Measurements from ENCODE around the gene ENG. TPM values are rescaled to one million over a fixed set of nuclear protein-coding genes. Genes with fewer than 3 reads are reported as not detected.

The ENG gene
- total RNA-seq, 1 experiment from 2014 or later: 0.76 TPM

DNA sequence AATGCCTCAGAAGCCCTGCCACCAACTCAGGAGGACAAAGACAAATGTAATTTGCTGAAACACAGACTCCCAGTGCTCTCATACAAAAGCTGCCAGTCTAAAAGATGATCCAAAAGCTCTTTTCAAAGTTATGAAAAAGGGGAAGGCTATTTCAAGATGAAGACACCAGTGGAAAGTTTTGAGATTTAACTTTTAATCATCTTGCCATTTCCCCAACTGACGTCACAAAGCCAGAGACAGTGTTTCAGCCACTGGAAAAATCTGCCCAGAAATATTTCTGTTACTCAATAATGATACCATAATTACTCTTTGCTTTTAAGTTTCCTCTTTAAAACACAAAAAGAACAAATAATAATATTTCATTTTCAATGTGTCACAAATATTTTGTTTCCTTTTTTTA is 20.9 kb downstream of the ENG start:
- no peaks in the 10 kb centered on the region for H3K36me3 ChIP-seq (ENCODE audit: control insufficient read depth in 1 of 2, insufficient read depth in 2 of 2, low read length in 2 of 2)
- H3K4me3 ChIP-seq (replicated peaks in 1 of 2; ENCODE audit: low read depth in 1 of 2, low read length in 2 of 2): no peak overlapping the region
- no peaks in the 10 kb centered on the region for H3K9me2 ChIP-seq (ENCODE audit: insufficient read depth)
- intact Hi-C loops (cut with micrococcal nuclease): no loop called here
- BruUV-seq (replicated peaks): no TSS peak
- ATAC-seq: no peak
- no peak overlapping the region for H3K27ac ChIP-seq (ENCODE audit: low read depth, low read length)
- ChIA-PET RAD21 (ENCODE audit: low non-redundant PET in 1 of 2, low total read pairs in 2 of 2, uncharacterized antibody in 2 of 2, unreplicated experiment in 2 of 2) (no interaction called here), CTCF (interaction anchor here (0.6 kb wide), 1 partner anchor 37 kb away, joined by 3 read pairs; no protein-coding TSS in a partner anchor), POLR2A (no interaction called here)
- H3K27me3 ChIP-seq (ENCODE audit: insufficient read depth, low read length): no peaks in the 10 kb centered on the region
- H3K9me3 ChIP-seq (ENCODE audit: control insufficient read depth in 1 of 2, insufficient read depth in 1 of 2, low read depth in 1 of 2, low read length in 2 of 2): no peaks in the 10 kb centered on the region
- no peak overlapping the region for H3K9ac ChIP-seq (ENCODE audit: low read length)
- no peak for DNase-seq (ENCODE audit: low read depth, low spot score)
- no peak for TF ChIP-seq POLR2AphosphoS5 (IDR thresholded peaks at IDR 0.05; ENCODE audit: low read depth, low read length)
- no peak for TF ChIP-seq ZFX (IDR thresholded peaks at IDR 0.05)
- TF ChIP-seq MAX (IDR thresholded peaks at IDR 0.05): no peak
- TF ChIP-seq, protein P1, sequence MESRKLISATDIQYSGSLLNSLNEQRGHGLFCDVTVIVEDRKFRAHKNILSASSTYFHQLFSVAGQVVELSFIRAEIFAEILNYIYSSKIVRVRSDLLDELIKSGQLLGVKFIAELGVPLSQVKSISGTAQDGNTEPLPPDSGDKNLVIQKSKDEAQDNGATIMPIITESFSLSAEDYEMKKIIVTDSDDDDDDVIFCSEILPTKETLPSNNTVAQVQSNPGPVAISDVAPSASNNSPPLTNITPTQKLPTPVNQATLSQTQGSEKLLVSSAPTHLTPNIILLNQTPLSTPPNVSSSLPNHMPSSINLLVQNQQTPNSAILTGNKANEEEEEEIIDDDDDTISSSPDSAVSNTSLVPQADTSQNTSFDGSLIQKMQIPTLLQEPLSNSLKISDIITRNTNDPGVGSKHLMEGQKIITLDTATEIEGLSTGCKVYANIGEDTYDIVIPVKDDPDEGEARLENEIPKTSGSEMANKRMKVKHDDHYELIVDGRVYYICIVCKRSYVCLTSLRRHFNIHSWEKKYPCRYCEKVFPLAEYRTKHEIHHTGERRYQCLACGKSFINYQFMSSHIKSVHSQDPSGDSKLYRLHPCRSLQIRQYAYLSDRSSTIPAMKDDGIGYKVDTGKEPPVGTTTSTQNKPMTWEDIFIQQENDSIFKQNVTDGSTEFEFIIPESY (IDR thresholded peaks at IDR 0.05; ENCODE audit: extremely low read depth, insufficient replicate concordance, low read length): no peak
- TF ChIP-seq CTCF (IDR thresholded peaks at IDR 0.05 in 2 of 3, conservative IDR thresholded peaks at IDR 0.05 in 1 of 3; ENCODE audit: borderline replicate concordance in 1 of 3, insufficient read depth in 1 of 3, low read depth in 2 of 3, low read length in 2 of 3): no peak
- TF ChIP-seq EZH2 (IDR thresholded peaks at IDR 0.05): no peak
- no peak for TF ChIP-seq FOSL1 (IDR thresholded peaks at IDR 0.05; ENCODE audit: low read depth)
- TF ChIP-seq EGR1 (IDR thresholded peaks at IDR 0.05; ENCODE audit: low read depth): no peak
- no peak for TF ChIP-seq SRF (IDR thresholded peaks at IDR 0.05; ENCODE audit: low read depth)
- no peak for TF ChIP-seq CEBPB (IDR thresholded peaks at IDR 0.05; ENCODE audit: low read depth)
- no peak for TF ChIP-seq SP1 (IDR thresholded peaks at IDR 0.05; ENCODE audit: low read depth)
- H3K79me2 ChIP-seq (ENCODE audit: insufficient read depth, low read length): no peaks in the 10 kb centered on the region
- H3K4me1 ChIP-seq (ENCODE audit: control insufficient read depth in 1 of 2, insufficient read depth in 2 of 2, low read length in 2 of 2): peaks cover 4 to 5% of the 10 kb centered on the region in 2 experiments
- no peak overlapping the region for H3K4me2 ChIP-seq (ENCODE audit: low read length)
- H2AFZ ChIP-seq (ENCODE audit: low read depth, low read length, poor library complexity, severe bottlenecking): no peak overlapping the region
- no peaks in the 10 kb centered on the region for H4K20me1 ChIP-seq (ENCODE audit: insufficient read depth)
